GM18861 (cell line): ENCODE data around the gene CHCHD10.

Experiments used
- ATAC-seq: cut with Tn5 transposase; IDR thresholded peaks from one replicate; pipeline ENCODE4 v1.9.1; 2021; ENCODE audit not compliant: unreplicated experiment

CHCHD10 gene

GRCh38 chr22:23767673-23768548 is at the start of gene CHCHD10:
Gene CHCHD10, minus strand, starts transcription at chr22:23767972. Its CDS starts 98 bp downstream, at chr22:23767874.
- ATAC-seq: no peak

- ATAC-seq: no peak
Observed at GRCh38 chr22:23817146-23817545, 49.4 kb upstream of the CHCHD10 start.

GRCh38 chr22:23816156-23816976 is 48.6 kb upstream of the CHCHD10 start:
- no peak for ATAC-seq

GRCh38 chr22:23815541-23816155 is 47.9 kb upstream of the CHCHD10 start:
- ATAC-seq: no peak

- no peak for ATAC-seq
Observed at GRCh38 chr22:23812378-23812777, 44.6 kb upstream of the CHCHD10 start.

- ATAC-seq: no peak
Observed at GRCh38 chr22:23806837-23807236, 39.1 kb upstream of the CHCHD10 start.

GRCh38 chr22:23804781-23805291 is 37.1 kb upstream of the CHCHD10 start:
- no peak for ATAC-seq

- no peak for ATAC-seq
Observed at GRCh38 chr22:23803001-23803819, 35.4 kb upstream of the CHCHD10 start.

GRCh38 chr22:23801886-23802377 is 34.2 kb upstream of the CHCHD10 start:
- ATAC-seq: no peak

- ATAC-seq: peak; percentile 3
Observed at GRCh38 chr22:23801238-23801821, 33.6 kb upstream of the CHCHD10 start.

GRCh38 chr22:23800297-23801237 is 32.8 kb upstream of the CHCHD10 start:
- peak; percentile 65 for ATAC-seq

- no peak for ATAC-seq
Observed at GRCh38 chr22:23796461-23796860, 28.7 kb upstream of the CHCHD10 start.

- no peak for ATAC-seq
Observed at GRCh38 chr22:23793326-23793725, 25.6 kb upstream of the CHCHD10 start.

GRCh38 chr22:23791738-23792645 is 24.2 kb upstream of the CHCHD10 start:
- ATAC-seq: no peak

- no peak for ATAC-seq
Observed at GRCh38 chr22:23790819-23791737, 23.3 kb upstream of the CHCHD10 start.

- ATAC-seq: no peak
Observed at GRCh38 chr22:23789638-23790037, 21.9 kb upstream of the CHCHD10 start.

GRCh38 chr22:23789121-23789520 is 21.3 kb upstream of the CHCHD10 start:
- no peak for ATAC-seq
